DMS 273 (cell line): ENCODE measurements around the gene GBF1.
A peak's percentile ranks its signal among the peaks of the same experiment; 100 is the strongest.

Source experiments
- DNase-seq: peaks from one replicate; lab custom pipeline; 2025; ENCODE audit not compliant: unreplicated experiment; lab: John Stamatoyannopoulos, UW

Gene GBF1

GRCh38 chr10:102406815-102407214 is 161.5 kb downstream of the GBF1 start:
- DNase-seq = no peak

GRCh38 chr10:102407425-102408130 is 162.2 kb downstream of the GBF1 start:
- DNase-seq = no peak

- no peak for DNase-seq
Observed at GRCh38 chr10:102408131-102408727, 162.9 kb downstream of the GBF1 start.

GRCh38 chr10:102408728-102409603 is 163.6 kb downstream of the GBF1 start:
- DNase-seq = peak; percentile 58

GRCh38 chr10:102409604-102410428 is 164.5 kb downstream of the GBF1 start:
- DNase-seq = no peak

- DNase-seq = no peak
Observed at GRCh38 chr10:102410429-102411073, 165.2 kb downstream of the GBF1 start.

- DNase-seq = peak; percentile 31
Observed at GRCh38 chr10:102411341-102412255, 166.3 kb downstream of the GBF1 start.

GRCh38 chr10:102412293-102412692 is 167.0 kb downstream of the GBF1 start:
- no peak for DNase-seq

GRCh38 chr10:102413053-102413705 is 167.8 kb downstream of the GBF1 start:
- DNase-seq = peak; percentile 79

GRCh38 chr10:102413806-102414561 is 168.7 kb downstream of the GBF1 start:
- no peak for DNase-seq

- DNase-seq = no peak
Observed at GRCh38 chr10:102414749-102415148, 169.4 kb downstream of the GBF1 start.

GRCh38 chr10:102416283-102416682 is 171.0 kb downstream of the GBF1 start:
- no peak for DNase-seq

- no peak for DNase-seq
Observed at GRCh38 chr10:102416695-102417094, 171.4 kb downstream of the GBF1 start.

GRCh38 chr10:102418622-102419268 is 173.4 kb downstream of the GBF1 start, which contains the start of gene PSD:
PSD (minus strand) TSS chr10:102418785; CDS start chr10:102417038, 1,747 bp downstream.
- peak; percentile 66 for DNase-seq

GRCh38 chr10:102419269-102420180 is 174.2 kb downstream of the GBF1 start:
- peak; percentile 84 for DNase-seq

- DNase-seq = peak; percentile 51
Observed at GRCh38 chr10:102420181-102420713, 174.9 kb downstream of the GBF1 start.
